Purkinje cell (primary cell): ENCODE measurements around the gene AMIGO1. TPM values are rescaled to one million over a fixed set of nuclear protein-coding genes. Genes with fewer than 3 reads are reported as not detected.

Experiments
- polyA plus RNA-seq: library from polyadenylated mRNA; unstranded; fragments of >200 nt; fragmentation: Nextera tagmentation; gene quantifications from 2 replicates; pipeline ENCODE4 v1.2.1, GENCODE V29; 2014

Gene AMIGO1, protein sequence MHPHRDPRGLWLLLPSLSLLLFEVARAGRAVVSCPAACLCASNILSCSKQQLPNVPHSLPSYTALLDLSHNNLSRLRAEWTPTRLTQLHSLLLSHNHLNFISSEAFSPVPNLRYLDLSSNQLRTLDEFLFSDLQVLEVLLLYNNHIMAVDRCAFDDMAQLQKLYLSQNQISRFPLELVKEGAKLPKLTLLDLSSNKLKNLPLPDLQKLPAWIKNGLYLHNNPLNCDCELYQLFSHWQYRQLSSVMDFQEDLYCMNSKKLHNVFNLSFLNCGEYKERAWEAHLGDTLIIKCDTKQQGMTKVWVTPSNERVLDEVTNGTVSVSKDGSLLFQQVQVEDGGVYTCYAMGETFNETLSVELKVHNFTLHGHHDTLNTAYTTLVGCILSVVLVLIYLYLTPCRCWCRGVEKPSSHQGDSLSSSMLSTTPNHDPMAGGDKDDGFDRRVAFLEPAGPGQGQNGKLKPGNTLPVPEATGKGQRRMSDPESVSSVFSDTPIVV
- 36.7 and 50.3 TPM in 2 replicates for polyA plus RNA-seq

DNA sequence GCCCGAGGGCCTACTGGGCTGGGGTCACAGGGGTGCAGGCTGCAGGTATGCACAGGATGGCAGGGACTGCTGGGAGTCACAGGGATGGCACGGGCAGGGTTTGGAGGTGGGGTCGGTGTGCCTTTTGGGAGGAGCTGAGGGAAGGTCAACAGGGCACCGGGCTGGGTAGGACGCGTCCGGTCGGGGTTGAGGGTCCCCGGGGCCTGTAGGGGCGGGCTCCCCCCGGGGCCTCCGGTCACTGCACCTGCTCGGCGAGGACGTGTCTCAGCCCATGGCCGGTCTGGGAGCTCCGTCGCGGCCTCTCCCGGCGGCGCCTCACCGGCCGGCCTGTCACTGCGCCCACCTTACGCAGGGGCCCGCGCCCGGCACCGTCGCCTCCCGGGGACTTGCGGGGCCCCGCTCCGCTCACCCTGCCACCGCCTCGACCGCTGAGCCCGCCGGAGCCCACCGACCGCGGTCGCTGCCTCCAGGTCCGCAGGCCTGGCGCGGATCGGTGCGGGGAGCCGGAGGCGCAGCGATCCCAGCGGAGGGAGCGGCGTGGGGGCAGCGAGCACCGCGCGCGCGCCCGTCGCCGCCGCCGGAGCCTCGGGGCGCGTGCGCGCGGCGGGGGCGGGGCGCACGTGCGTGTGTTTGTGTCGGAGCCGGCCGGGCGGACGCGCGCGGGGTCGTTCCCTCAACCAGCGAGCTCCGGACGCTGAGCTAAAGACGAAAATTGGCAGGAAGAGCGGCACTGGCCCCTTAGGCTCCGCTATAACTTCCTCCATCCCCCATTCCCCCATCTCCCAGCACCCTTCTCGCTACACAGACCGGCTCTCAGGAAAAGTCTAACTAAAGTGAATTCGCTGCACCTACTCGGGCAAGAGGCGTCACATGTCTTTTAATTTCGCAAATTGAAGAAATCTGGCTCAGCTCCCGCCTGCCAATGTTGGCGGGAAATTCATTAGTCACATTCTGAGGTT is at the start of gene AMIGO1:
AMIGO1 (minus strand) TSS at position 552 of the 959 bp plus-strand sequence. CDS start 815 bp downstream, outside the sequence.

GRCh38 chr1:109548321-109549267 is 39.1 kb upstream of the AMIGO1 start, which contains the start of gene GNAI3:
GNAI3 (plus strand) TSS chr1:109548615; CDS start chr1:109548721, 106 bp downstream.

DNA sequence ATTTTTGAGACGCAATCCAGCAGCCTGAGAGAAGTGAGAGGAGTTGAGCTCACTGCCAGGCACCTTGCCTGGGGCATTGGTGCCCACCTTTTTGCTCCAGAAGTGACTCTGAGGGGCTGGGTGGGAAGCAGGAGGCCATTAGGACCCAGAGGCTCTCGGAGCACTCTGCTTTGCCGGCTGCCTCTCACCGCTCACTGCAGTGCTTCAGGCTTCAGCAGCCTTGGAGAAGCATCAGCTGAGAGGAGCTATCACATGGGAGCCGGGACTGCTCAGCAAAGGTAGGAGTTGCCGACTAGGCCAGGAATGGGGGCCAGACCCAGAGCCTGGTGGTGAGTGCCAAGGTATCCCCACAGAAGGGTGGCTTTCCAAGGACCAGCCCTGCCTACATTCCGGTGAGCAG is 30.1 kb upstream of the AMIGO1 start, which contains the start of gene GPR61:
GPR61 (plus strand) TSS at position 197 of the 400 bp plus-strand sequence. CDS start 3,151 bp downstream, outside the sequence.

DNA sequence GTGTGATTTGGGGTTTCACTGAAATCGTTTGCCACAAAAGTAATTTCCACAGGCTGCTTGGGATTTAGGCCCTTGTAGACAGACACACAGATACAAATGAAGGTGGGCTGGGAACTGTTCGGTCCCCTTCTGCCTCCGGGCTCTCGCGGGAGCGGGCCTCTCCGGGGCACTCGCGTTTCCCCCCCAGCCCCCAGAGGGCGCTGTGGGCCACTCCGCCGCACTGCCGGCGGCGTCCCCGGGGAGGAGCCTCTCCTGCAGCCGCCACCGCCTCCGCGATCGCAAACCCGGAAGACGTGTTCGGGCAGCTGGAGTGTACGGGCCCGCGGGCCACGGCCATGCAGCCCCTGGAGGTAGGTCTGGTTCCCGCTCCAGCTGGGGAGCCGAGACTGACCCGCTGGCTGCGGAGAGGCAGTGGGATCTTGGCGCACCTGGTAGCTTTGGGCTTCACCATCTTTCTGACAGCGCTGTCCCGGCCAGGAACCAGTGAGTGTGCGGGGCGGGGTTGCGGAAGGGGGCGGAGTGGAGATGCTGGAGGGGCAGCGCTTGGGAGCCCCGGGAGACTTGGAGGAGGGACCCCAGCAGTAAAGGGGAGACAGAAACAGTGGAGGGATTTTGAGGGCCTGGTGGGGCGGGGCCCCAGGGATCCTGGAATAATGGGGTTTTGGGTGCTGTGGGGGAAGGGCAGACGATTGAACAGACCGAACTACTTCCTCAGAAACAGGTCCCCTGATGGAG is 15.6 kb downstream of the AMIGO1 start, which contains the start of gene CYB561D1:
CYB561D1 (plus strand) TSS at position 290 of the 735 bp plus-strand sequence; CDS start at position 336, 46 bp downstream.

GRCh38 chr1:109483672-109484518 is 25.6 kb downstream of the AMIGO1 start, which contains the start of gene ATXN7L2:
ATXN7L2 (plus strand) TSS chr1:109483905; CDS start chr1:109483954, 49 bp downstream.

GRCh38 chr1:109466452-109467300 is 42.9 kb downstream of the AMIGO1 start, which contains the start of gene SYPL2:
SYPL2 (plus strand) TSS chr1:109466546; CDS start chr1:109466844, 298 bp downstream.

Other genes starting within 250 kb of the AMIGO1 start
- gene PSRC1, start 226.6 kb downstream of the AMIGO1 start, polyA plus RNA-seq: 4.5 TPM in 1 of 2 replicates, not detected in the other
- gene MYBPHL, start 202.7 kb downstream of the AMIGO1 start, polyA plus RNA-seq: 1.1 TPM in 1 of 2 replicates, not detected in the other
- 7.4 and 14.4 TPM in 2 replicates for gene SORT1, start 111.8 kb downstream of the AMIGO1 start, polyA plus RNA-seq
- 103 and 114 TPM in 2 replicates for gene PSMA5, start 83.3 kb downstream of the AMIGO1 start, polyA plus RNA-seq
- gene SYPL2, start 43.2 kb downstream of the AMIGO1 start, polyA plus RNA-seq: not detected in 2 replicates
- gene ATXN7L2, start 25.8 kb downstream of the AMIGO1 start, polyA plus RNA-seq: 1.8 TPM in 1 of 2 replicates, not detected in the other
- 1.6 and 4.2 TPM in 2 replicates for gene CYB561D1, start 15.6 kb downstream of the AMIGO1 start, polyA plus RNA-seq
- gene GPR61, start 30.1 kb upstream of the AMIGO1 start, polyA plus RNA-seq: 14.8 and 15.2 TPM in 2 replicates
- 2.2 and 3.8 TPM in 2 replicates for gene GNAI3, start 38.9 kb upstream of the AMIGO1 start, polyA plus RNA-seq
- gene GNAT2, start 109.9 kb upstream of the AMIGO1 start, polyA plus RNA-seq: not detected in 2 replicates
- 22.1 and 37.9 TPM in 2 replicates for gene AMPD2, start 110.1 kb upstream of the AMIGO1 start, polyA plus RNA-seq
- gene GSTM4, start 146.4 kb upstream of the AMIGO1 start, polyA plus RNA-seq: 30.7 and 36.0 TPM in 2 replicates
- gene GSTM2, start 158.3 kb upstream of the AMIGO1 start, polyA plus RNA-seq: 87.9 and 100 TPM in 2 replicates
- 17.9 and 26.0 TPM in 2 replicates for gene GSTM1, start 178.1 kb upstream of the AMIGO1 start, polyA plus RNA-seq
- gene GSTM5, start 202.5 kb upstream of the AMIGO1 start, polyA plus RNA-seq: 13.3 and 30.1 TPM in 2 replicates
- gene GSTM3, start 231.3 kb upstream of the AMIGO1 start, polyA plus RNA-seq: 357 and 497 TPM in 2 replicates